ENCODE measurements around the gene HJURP.

The HJURP gene

GRCh38 chr2:233791883-233792329 is 62.4 kb downstream of the HJURP start:
- Histone ChIP-seq H3K4me3 (ENCODE audit: low read depth, low read length) (no peak overlapping the region), H3K27ac (ENCODE audit: low read depth, low read length) (no peak overlapping the region), H3K4me1 (ENCODE audit: control insufficient read depth, insufficient read depth, low read length, unreplicated experiment) (no peaks in the 10 kb centered on the region), H3K36me3 (ENCODE audit: insufficient read depth, low read length) (no peaks in the 10 kb centered on the region), H3K79me2 (ENCODE audit: control insufficient read depth, insufficient read depth, low read length, unreplicated experiment) (no peaks in the 10 kb centered on the region), H2AFZ (ENCODE audit: low read length, unreplicated experiment) (no peak overlapping the region), H3K27me3 (ENCODE audit: insufficient read depth, low read length) (0 out of 2 replicates have a peak, but pooled peaks cover 8% of the 10 kb centered on the region)

- H3K79me2 ChIP-seq (ENCODE audit: control insufficient read depth, insufficient read depth, low read length, unreplicated experiment) = no peaks in the 10 kb centered on the region
- no peak overlapping the region for H3K27ac ChIP-seq (ENCODE audit: low read depth, low read length)
- no peaks in the 10 kb centered on the region for H3K36me3 ChIP-seq (ENCODE audit: insufficient read depth, low read length)
- no peak overlapping the region for H2AFZ ChIP-seq (ENCODE audit: low read length, unreplicated experiment)
- H3K27me3 ChIP-seq (ENCODE audit: insufficient read depth, low read length) = peaks cover 8% of the 10 kb centered on the region; the same call in 1 of the 2 replicates
- no peaks in the 10 kb centered on the region for H3K4me1 ChIP-seq (ENCODE audit: control insufficient read depth, insufficient read depth, low read length, unreplicated experiment)
- no peak overlapping the region for H3K4me3 ChIP-seq (ENCODE audit: low read depth, low read length)
Observed at GRCh38 chr2:233791151-233791882, 63.0 kb downstream of the HJURP start.

DNA sequence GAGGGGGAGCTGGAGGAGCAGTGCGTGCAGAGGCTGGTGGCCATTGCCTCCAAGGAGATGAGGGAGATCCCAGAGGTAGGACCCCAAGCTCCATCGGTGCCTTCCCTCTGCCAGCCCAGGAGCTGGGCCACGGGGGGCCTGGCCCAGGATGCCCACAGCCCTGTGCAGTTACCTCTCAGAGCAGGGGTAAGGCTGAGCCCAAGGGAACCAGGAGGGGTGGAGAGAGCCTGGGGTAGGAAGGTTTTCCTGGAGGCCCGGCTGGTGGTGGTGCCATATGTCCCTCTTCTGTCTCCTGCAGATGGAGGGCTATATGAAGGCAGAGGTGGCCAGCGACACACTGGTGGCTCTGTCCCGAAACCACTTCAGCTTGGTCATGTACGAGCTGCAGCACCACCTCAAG is 64.8 kb downstream of the HJURP start:
- H3K27me3 ChIP-seq (ENCODE audit: insufficient read depth, low read length) = peaks cover 11% of the 10 kb centered on the region; the same call in 1 of the 2 replicates
- no peak overlapping the region for H3K27ac ChIP-seq (ENCODE audit: low read depth, low read length)
- H3K79me2 ChIP-seq (ENCODE audit: control insufficient read depth, insufficient read depth, low read length, unreplicated experiment) = no peaks in the 10 kb centered on the region
- no peak overlapping the region for H2AFZ ChIP-seq (ENCODE audit: low read length, unreplicated experiment)
- H3K36me3 ChIP-seq (ENCODE audit: insufficient read depth, low read length) = no peaks in the 10 kb centered on the region
- no peaks in the 10 kb centered on the region for H3K4me1 ChIP-seq (ENCODE audit: control insufficient read depth, insufficient read depth, low read length, unreplicated experiment)
- H3K4me3 ChIP-seq (ENCODE audit: low read depth, low read length) = no peak overlapping the region
